Esophagus squamous epithelium (tissue), 4 donors: ENCODE results near the gene SLU7.

Source experiments
- POLR2A ChIP-seq, 4 donors: fragments of 450-650 bp; IDR thresholded peaks; one replicate each; pipeline ENCODE4 v1.6.1; 2017; ENCODE audit warnings: antibody characterized with exemption in 4 of 4, mild to moderate bottlenecking in 4 of 4, moderate library complexity in 3 of 4
- TF ChIP-seq, protein P1 (sequence below), 6 experiments: fragments of 450-650 bp in 4 of 6; fragments of 200-600 bp in 2 of 6; sonication (generic) in 2 of 6; IDR thresholded peaks; one replicate each; pipeline ENCODE4 v1.5.1; 2016 to 2019; ENCODE audit warnings: antibody characterized with exemption in 6 of 6, mild to moderate bottlenecking in 4 of 6, moderate library complexity in 4 of 6

DNA sequence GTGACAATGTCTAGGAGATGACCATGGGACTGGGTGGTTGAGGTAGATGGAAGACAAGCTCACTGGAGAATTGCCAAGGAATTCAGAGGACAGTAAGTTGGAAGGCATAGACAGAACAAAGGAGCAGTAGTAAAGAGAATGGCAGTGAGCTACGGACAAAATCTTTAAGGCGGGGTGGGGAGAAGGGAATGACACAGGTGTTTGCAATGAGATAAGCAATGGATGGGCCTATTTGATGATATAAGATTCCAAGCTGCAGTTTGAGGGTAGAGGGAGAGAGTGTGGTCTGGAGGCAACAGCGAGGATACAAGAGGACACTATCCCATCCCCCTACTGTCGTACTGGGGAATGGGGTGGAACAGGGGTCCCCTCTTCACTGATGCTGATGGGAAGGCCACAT is 17.1 kb upstream of the SLU7 start:
- TF ChIP-seq, protein P1, sequence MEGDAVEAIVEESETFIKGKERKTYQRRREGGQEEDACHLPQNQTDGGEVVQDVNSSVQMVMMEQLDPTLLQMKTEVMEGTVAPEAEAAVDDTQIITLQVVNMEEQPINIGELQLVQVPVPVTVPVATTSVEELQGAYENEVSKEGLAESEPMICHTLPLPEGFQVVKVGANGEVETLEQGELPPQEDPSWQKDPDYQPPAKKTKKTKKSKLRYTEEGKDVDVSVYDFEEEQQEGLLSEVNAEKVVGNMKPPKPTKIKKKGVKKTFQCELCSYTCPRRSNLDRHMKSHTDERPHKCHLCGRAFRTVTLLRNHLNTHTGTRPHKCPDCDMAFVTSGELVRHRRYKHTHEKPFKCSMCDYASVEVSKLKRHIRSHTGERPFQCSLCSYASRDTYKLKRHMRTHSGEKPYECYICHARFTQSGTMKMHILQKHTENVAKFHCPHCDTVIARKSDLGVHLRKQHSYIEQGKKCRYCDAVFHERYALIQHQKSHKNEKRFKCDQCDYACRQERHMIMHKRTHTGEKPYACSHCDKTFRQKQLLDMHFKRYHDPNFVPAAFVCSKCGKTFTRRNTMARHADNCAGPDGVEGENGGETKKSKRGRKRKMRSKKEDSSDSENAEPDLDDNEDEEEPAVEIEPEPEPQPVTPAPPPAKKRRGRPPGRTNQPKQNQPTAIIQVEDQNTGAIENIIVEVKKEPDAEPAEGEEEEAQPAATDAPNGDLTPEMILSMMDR (IDR thresholded peaks at IDR 0.05), result no peak
- TF ChIP-seq POLR2A (IDR thresholded peaks at IDR 0.05), result no peak
